Hindlimb muscle (tissue), 1 donor: ENCODE results near the gene SIPA1L3. TPM values are rescaled to one million over a fixed set of nuclear protein-coding genes. Genes with fewer than 3 reads are reported as not detected.

Experiments
- DNase-seq: peaks from one replicate; pipeline ENCODE4 v3.0.0-alpha.2; 2013
- polyA plus RNA-seq: library from polyadenylated mRNA; unstranded; fragments of 120-200 nt; gene quantifications from one replicate; pipeline ENCODE4 v1.2.1, GENCODE V29; 2013; ENCODE audit not compliant: insufficient read length

Gene SIPA1L3
- polyA plus RNA-seq, 1 donor = 8.8 TPM

DNA sequence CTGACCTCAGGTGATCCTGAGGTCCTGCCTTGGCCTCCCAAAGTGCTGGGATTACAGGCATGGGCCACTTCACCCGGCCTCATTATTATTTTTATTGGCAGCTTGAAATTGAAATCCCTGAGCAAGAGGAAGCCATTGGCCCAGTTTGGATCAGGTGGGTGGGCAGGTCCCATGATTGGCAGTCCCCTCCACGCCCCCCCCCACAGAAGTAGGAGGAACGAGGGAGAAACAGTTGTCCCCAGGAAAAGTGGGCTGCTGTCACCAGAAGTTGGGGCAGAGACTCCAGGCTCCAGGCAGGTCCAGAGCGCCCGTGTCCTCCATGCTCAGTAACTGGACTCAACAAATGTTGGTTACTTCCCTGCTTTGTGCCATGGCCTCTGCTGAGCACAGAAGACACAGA lies 70.4 kb downstream of the SIPA1L3 start:
- no peak for DNase-seq

DNA sequence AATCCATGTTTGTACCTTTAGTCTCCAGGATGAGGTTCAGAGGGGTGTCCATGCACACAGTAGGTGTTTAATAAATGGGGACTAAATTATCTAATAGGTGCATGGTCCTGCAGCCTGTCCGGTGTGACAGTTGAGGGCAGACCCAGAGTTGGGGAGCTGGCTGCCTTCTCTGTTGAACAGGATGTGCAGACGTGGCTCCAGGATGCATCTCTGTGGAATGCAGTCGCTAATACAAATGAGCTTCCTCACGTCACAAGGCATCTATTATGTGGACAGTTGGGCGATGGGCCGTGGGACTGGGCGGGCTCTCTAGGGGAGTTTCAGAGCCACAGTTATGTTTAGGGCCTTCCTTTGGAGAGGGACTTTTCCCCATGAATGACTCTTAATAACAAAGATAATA lies 71.0 kb downstream of the SIPA1L3 start:
- no peak for DNase-seq

DNA sequence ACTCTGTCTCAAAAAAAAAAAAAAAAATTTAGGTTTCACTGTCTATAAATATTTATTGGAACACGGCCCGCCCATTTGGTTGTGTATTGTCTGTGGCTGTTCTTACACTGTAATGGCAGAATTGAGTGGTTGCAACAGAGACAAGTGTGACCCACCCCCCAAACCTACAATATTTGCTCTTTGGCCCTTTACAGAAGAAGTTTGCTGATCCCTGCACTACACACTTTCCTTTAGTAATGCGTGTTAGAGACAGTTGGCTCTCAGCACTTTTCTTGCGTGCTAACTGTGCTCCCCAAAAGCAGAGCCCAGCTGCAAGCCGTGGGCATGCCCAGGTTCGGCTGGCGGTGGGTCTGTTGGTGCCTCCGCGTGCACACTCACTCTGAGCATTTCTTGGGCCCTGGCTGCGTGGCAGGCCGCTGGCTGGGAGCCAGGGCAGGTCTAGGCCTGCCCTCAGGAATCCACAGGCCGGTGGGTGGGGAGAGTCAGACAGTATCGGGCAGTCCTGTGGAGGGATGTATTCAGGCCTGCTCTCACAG lies 72.6 kb downstream of the SIPA1L3 start:
- DNase-seq = no peak

DNA sequence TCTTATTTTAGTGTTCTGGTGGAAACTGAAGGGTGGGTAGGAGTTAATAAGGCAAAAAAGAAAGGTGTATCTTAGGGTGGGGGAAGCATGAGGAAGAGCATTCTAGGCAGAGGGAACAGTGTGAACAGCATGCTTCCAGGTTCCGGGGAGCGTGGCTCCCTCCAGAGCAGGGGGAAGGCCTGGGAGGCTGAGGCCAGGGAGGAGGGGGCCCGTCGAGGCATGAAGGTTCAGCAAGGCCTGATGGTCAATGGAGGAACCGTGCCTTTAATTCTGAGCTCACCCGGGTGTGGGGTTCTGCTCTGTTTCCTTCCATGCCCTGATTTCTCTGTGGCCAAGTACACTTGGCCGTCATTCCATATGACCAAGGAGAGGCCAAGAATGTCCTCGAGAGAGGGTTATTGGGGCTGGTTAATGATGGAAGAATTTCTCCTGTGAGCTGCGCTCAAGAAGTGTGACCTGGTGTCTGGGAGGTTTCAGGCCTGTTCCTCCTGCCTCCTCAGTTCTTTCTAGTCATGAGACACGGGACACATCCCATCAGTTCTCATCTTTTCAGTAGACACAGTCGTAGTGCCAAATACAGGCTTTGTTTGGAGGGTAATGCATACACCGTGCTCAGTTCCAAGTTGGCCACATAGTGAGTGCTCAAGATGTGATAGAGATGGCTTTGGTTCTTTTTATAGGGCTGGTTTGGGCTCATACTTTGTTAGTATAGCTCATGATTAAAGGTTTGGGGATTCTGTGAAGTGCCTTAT lies 73.6 kb downstream of the SIPA1L3 start:
- DNase-seq = no peak

DNA sequence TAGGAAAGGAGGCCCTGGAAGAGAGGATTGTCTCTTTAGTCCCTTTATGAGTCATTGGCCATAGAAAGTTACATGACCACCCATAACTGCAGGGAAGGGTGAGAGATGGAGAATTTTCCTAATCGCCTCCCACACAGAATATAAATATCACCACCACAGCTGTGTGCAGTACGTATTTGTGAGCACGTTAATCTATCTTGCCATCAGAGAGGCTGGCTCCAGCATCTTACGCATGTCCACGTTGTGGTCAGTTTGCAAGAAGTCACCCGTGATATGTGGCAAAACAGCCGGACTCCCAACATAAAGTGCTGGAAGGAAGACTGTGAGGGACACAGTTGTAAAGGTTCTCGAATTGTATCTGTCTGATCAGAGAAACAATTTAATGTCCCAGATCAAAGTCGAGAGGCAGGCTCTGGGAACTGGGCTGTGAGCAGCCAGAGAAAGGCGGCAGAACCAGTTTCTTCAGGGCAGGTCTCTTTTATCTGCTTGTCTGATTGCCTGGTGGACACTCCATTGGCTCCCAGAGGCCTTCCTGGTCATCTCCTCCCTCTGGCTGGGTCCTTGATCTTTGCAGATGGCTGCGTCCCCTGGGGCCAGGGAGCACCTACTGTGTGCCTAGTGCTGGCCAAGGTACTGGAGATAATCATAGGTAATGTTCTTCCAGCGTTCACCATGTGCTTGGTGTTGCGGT lies 74.9 kb downstream of the SIPA1L3 start:
- DNase-seq = no peak

DNA sequence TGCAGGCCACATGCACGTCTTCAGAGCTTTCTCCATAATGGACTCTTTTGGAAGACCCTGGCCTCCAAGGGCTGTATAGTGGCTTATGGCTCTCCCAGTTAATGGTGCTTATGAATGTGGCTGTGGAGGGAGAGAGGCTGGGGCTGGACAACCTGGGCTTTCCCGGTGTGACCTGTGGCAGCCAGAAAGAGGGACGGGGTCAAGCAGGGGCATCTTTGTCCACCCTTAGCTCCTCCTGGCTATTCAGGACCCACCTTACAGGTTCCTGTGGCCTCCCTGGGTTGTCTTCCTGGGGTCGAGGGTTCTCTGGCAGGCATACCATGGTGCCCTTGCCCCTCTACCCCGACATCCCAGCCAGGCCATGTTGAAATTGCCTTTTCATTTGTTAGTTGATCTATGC lies 75.6 kb downstream of the SIPA1L3 start:
- no peak for DNase-seq

DNA sequence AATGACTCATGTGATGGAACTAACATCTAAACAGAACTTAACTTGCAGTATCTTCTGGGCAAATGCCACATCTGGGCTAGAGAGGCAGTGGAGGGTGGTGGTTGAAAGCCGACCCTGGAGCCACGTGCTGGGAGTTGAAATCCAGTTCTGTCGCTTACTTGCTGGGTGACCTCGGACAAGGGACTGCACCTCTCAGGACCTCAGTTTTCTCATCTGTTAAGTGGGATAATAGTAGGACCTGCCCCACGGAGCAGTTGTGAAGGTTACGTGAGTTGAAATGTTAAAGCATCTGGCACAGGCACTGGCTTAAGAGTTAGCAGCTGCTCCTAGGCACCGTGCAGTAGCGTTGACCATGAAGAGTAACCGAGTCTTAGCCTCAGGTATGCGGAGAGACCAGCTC lies 76.1 kb downstream of the SIPA1L3 start:
- DNase-seq = no peak

DNA sequence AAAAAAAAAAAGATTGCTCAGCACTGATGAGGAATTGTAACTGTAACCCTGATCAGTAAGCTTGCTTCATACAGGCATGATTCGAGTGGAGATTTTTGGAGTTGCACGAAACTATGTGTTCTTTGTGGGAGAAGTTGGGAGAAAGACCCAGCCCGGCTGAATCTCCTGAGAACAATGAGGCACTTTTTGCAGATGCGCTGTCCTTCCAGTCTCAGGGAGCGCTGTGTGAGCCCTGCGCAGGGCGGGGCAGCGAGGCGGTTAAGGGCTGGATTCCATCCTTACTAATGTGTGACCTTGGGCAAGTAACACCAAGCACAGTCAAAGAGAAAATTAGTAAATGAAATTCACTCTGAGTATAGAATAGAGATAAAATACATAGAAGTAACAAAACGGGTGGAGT lies 76.9 kb downstream of the SIPA1L3 start:
- no peak for DNase-seq

DNA sequence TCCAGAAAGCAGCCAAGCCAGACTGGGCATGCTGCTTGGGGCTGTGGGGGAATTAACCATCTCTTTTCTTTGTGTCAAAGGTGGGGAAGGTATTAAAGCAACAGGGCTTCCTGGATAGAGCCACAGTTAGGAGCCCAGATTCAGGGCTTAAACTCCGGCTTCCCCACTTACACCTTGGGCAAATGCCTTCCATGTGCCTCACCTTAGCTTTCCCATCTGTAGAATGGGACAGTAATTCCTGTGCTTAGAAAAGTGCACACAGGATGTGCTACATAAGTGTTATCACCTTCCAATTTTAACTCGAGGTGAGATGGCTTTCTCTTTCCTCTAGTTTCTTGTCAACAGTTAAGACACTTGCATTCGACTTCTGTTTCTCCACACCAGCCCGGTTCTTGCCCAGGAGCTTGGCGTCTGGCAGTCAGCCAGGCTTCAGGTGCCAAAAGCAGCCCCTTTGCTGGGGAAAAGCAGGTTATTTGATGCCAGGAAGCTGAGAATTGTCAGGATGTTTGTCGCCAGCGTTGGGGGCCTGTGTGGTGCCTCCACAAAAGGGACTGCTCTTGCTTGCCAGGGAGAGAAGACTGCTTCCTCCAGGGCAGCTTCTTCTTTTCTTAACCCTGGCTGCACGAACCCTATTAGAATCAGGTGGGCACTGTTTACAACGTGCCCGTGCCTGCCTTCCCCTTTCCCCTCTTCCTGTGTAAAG lies 79.2 kb downstream of the SIPA1L3 start:
- DNase-seq = no peak

DNA sequence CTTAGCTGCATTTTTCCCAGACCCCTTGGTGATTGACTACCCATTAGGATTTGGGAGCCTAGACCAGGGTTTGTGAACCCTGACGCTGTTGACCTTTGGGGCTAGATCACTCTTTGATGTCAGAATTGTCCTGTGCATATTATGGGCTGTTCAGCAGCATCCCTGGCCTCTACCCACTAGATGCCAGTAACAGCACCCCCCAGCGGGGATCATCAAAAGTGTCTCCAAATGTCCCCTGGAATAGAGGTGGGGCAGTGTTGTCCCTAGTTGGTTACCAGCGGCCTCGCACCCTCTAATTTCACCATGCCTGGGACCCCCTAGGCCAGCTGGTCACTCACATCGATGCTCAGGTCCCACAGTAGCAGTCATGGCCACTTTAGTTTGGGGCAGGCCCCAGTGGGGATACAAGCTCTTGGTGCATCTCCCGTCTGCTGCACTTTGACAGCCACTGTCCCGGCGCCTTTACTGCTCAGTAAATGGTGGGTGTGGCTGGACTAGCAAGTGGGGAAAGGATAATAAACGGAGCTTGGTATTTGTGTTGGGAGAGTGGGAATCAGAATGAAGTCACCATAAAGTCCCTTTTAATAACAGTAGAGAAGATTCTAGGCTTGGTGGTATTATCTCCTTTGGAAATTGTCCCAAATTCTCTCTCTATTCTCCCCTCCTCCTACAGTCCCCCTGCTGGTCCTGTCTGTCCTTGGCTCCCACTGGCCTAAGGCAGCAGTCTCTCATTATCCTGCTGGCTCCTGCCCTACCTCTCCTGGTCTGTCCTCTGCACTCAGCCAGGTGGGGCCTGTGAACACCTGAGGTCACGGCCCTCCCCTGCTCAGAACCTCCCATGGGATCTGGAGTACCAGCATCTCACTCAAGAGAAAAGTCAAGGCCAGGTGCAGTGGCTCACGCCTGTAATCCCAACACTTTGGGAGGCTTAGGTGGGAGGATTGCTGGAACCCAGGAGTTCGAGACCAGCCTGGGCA lies 80.6 kb downstream of the SIPA1L3 start:
- DNase-seq = no peak

DNA sequence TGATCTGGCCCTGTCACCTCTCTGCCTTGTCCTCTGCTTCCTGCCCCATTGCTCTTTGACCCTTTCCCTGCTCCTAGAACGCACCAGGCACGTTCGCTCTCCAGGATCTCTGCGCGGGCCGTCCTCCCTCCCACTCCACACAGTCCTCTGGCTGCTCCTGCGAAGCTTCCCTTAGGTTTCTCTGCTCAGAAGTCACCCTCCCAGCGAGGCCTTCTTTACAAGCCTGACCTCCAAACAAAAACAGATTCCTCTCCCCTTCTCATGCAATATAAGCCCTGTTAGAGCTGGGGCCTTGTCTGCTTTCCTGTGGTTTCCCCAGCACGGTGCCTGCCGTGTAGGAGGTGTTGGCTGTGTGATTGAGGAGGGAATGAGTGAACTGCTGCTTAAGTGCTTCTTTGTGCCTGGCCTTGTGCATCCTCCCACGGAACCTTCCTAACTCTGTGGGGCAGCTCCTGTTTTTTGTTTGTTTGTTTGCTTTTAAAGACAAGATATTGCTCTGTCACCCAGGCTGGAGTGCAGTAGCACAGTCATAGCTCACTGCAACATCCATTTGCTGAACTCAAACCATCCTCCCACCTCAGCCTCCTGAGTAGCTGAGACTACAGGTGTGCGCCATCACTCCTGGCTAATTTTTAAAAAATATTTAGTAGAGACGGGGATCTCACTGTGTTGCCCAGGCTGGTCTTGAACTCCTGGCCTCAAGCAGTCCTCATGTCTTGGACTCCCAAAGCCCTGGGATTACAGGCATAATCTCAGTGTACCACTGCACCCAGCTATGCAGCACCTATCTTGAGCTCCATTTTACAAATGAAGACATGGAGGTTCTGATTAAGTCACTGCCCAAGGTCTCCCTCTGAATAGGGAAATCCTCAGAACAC lies 82.0 kb downstream of the SIPA1L3 start:
- DNase-seq = no peak

DNA sequence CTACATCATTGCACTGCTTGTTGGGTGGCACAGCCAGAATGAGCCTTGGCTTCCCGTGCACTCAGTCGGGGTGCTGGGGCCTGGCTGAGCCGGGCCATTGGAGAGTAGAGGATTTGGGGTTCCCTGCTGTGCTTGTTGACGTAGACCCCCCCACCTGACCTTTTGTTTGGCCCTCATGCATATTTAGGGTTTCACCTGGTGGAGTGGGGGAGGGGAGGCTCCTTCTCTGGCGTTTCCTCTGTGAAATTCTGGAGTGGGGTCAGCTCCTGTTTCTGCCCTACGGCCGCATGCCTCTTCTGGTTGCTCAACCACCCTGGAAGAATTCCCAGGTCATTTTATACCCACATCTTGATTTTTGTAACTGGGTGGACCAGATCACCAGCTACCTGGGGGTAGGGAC lies 82.8 kb downstream of the SIPA1L3 start:
- DNase-seq = no peak

DNA sequence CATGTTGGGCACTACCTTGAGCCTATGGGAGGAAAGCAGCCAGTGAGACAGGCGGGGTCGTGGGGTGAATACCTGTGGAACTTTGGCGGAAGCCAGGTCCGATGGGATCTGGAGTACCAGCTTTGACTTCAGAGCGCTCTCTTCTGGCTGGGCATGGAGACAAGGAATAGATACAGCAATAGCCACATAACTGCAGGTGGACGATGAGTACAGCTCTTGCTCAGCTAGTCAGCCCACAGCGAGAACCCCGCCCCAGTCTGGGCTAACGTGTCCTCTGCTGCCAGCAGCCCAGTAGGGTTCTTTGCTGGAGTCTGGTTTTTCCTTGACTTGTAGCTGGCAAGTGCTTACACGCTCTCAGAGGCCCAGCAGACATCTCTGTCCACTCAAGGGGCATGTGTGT lies 83.4 kb downstream of the SIPA1L3 start:
- DNase-seq = no peak

DNA sequence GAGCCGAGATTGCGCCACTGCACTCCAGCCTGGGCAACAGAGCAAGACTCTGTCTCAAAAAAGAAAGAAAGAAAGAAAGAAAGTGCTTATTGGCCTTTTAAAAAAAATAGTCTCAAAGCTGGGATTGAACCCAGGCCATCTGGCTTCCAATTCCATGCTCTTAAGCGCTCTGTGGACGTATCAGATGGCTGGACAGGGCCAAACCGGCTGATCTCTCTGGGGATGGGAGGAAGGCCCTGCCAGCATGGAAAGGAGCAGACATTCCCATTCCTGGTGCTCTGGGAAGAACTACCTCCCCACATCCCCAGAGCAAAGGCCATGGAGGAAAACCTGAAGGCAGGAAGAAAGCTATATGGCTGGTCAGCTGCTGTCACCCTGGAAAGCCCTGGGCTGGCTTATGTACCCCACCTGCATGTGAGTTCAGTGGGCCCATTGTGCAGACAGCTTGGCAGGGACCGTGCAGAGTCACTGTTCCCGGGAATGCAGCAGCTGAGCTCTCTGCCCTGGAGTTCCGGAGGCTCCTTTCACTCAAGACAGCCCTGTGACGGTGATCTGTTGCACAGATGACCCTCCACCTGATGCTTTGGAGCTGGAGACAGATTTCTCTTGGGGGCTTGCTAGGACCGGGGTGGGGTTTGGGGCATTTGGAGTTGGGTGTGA lies 84.3 kb downstream of the SIPA1L3 start:
- peak; percentile 40 for DNase-seq

DNA sequence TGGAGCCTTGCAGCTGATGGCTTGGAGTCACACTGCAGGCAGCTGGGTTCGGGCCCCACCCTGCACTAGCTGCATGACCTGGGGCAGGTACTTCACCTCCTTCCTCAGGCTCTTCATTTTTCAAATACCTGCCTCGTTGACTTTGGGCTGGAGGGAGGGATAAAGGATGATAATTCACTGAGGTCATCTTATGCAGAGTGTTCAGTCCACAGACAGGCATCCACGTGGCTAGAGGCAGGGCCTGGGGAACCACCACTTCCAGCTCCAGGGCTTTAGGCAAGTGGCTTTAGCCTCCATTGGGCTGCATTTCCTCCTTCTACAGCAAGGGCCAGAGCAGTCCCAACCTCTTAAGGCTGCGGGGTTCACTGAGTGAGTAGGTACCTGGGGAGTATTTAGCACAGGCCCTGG lies 84.8 kb downstream of the SIPA1L3 start:
- no peak for DNase-seq

DNA sequence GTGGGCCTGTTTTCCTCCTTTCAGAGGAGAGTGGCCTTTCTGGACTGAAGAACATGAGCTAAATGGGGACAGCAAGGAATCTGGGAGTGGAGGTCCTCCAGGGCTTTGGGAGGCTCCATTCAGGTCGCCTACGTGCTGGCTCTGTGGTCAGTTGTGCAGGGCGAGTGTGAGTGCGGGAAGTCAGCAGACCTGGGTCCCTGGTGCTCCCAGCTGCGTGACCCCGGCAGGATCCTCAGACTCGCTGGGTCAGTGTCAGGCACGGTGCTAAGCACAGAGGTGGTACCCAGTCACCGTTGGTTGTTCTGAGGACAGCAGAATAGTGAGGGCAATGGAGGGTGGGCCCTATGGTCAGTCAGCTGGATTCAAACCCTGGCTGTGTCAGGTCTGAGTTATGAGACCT lies 85.8 kb downstream of the SIPA1L3 start:
- DNase-seq = no peak

DNA sequence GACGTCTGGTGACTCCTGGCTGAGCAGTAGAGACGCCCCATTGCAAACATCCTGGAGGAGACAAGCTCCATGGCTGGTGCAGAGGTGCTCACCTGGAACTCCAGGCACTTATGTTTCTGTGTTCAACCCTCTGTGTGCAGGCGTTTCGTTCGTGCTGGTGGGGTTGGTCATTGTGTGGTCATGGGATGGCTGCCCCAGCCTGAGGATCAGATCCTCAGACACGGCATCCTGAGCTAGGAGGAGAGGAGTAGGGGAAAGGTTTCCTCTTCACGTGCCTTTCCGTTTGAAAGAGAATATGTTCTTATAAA lies 87.8 kb downstream of the SIPA1L3 start:
- DNase-seq = no peak

DNA sequence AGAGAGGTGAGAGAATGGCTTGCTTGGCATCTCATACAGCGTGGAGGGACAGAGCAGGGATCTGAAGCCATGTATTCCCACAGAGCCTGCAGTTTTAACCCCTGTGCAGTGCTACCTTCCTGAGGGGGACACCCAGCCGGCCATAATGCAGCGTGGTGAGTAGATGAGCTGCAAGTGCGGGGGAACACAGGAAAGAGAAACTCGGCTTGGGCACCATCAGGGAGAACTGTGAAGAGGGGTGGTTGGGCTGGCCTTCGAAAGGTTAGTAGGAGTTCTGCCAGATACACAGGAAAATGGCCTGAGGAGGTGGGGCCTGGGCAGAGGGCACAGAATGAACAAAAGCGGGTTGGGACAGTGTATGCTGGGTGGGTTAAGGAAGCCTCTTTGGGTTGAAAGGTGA lies 88.3 kb downstream of the SIPA1L3 start:
- no peak for DNase-seq

DNA sequence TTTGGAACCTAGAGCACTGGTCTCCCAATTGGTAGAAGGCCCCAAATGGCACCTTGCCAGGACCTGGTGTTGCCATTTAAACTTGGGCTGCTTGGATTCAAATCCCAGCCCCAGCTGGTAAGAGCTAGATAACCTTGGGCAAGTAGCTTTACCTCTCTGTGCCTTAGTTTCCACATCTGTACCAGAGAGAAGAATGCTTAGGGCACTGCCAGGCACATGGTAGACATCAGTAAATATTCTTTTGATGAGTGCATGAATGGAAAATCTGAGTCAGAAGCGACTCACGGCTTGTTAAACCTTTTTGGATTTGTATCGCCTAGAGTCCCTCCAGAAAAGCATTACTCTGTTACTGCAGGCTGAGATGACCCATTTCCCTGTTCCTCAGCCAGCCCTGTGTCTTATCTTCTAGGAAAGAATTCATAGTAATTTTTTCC lies 90.9 kb downstream of the SIPA1L3 start:
- DNase-seq = peak; percentile 47

DNA sequence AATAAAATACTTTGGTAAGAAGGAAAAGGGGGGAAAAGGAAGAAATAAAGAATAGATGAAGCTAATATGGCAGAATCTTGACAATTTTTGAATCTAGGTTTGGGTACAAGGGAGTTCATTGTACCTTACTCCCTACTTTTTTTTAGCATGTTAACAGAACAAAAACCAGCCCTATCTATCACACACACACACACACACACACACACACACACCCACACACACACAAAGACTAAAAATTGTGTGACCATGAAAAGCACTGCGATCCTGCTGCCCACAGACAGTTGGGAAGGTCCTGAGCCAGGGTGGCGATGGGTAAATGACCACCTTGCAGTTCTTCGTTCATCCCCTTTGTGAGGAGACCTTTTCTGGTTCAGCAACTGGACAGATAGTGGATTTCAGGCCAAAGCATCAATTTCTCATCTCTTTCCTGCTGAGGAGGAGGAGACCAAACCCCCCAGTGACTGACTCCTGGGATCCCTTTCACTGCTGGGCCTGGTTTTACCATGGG lies 91.8 kb downstream of the SIPA1L3 start:
- no peak for DNase-seq
